Ovary (tissue), 9 donors: Measurements from ENCODE around the gene LMTK2. TPM values are rescaled to one million over a fixed set of nuclear protein-coding genes. Genes with fewer than 3 reads are reported as not detected.

Source experiments
- DNase-seq, 5 donors: peaks; one replicate each; pipeline ENCODE4 v3.0.0-alpha.2; 2019 to 2020
- H3K27ac ChIP-seq, 2 donors: fragments of 200-600 bp; one replicate each; pipeline versions ENCODE4 v1.5.1 to v1.8.0; 2019 to 2022
- H3K27me3 ChIP-seq: fragments of 200-600 bp; one replicate; pipeline ENCODE4 v1.8.0; 2022
- H3K36me3 ChIP-seq: fragments of 200-600 bp; sonication (generic); one replicate; pipeline ENCODE4 v1.5.1; 2019
- H3K4me1 ChIP-seq: one replicate; pipeline ENCODE4 v1.8.1; 2013; ENCODE audit warnings: mild to moderate bottlenecking, moderate library complexity; ENCODE audit not compliant: insufficient read depth
- H3K4me3 ChIP-seq: fragments of 200-600 bp; sonication (generic); one replicate; pipeline ENCODE4 v1.5.1; 2017
- H3K9me3 ChIP-seq, 2 donors: fragments of 200-600 bp in 1 of 2; sonication (generic) in 1 of 2; one replicate each; pipeline versions ENCODE4 v1.5.1 to v1.8.1; 2013 to 2019; ENCODE audit warnings: mild to moderate bottlenecking in 1 of 2, moderate library complexity in 1 of 2
- EP300 ChIP-seq: sonication (generic); formaldehyde crosslinking; IDR thresholded peaks from one replicate; pipeline ENCODE4 v1.6.1; 2017; ENCODE audit warnings: antibody characterized with exemption
- POLR2A ChIP-seq: fragments of 450-650 bp; IDR thresholded peaks from one replicate; pipeline ENCODE4 v1.6.1; 2017; ENCODE audit warnings: antibody characterized with exemption, mild to moderate bottlenecking, moderate library complexity
- WGBS, 3 donors: extraction: QIAGEN DNeasy Blood & Tissue Kit in 1 of 3; methylation state at CpG; one replicate each; pipeline versions ENCODE4 v1.1.5 to v1.1.7; 2013 to 2017; 5-methylcytosine and 5-hydroxymethylcytosine counted together
- intact Hi-C, 4 donors: fragments of 100-400 bp; cut with DNase I; formaldehyde crosslinking; loops; one replicate each; pipeline versions ENCODE4 v1.11.0 to v1.15.1; 2022 to 2023
- polyA plus RNA-seq, 2 donors: library from polyadenylated mRNA; stranded (reverse); fragments of 200-250 nt in 1 of 2; fragments of 350-450 nt in 1 of 2; fragmentation: Illumina TruSeq in 1 of 2; extraction: RNeasy Lipid Tissue Mini Kit (QIAGEN cat#74804) in 1 of 2; gene quantifications; one replicate each; pipeline ENCODE4 v1.2.3, GENCODE V29; 2013 to 2014
- total RNA-seq, 7 donors: library from RNA; depleted of rRNA in 2 of 7; stranded (reverse); fragments of >200 nt in 2 of 7; fragmentation: NEBNext Ultra II Directional in 3 of 7; extraction: Animal tissue kit (Norgen Biotek cat#: 25700) in 3 of 7; gene quantifications; one replicate each; pipeline versions ENCODE4 v1.1.0 to v1.2.4, GENCODE V29; 2016 to 2023
- TF ChIP-seq, protein P1 (sequence below), 3 donors: fragments of 450-650 bp in 2 of 3; fragments of 200-600 bp in 1 of 3; IDR thresholded peaks; one replicate each; pipeline versions ENCODE4 v1.5.1 to v1.8.0; 2016 to 2022; ENCODE audit warnings: antibody characterized with exemption in 3 of 3, mild to moderate bottlenecking in 1 of 3
- donor health status: DM: no; HTN: no; CAD: no; lungs with moderate emphysema.
- donor health status: DM: no; HTN: no; CAD: no.
- donor health status: Bipolar disorder and iron deficiency.
- donor health status: DM: yes; HTN: yes; CAD: no.
- donor health status: DM: no; HTN: no; CAD: no.
- donor health status: DM: yes; HTN: yes; CAD: no.

Gene LMTK2
- total and polyA plus RNA-seq, 9 donors, result 4.4 to 17.1 (median 12.8) TPM

GRCh38 chr7:98206451-98207330 lies 100.0 kb downstream of the LMTK2 start:
- 83 to 92% (median 84%) methylated on average over 47 of the region's 47 CpGs for WGBS, 3 donors
- TF ChIP-seq, protein P1, sequence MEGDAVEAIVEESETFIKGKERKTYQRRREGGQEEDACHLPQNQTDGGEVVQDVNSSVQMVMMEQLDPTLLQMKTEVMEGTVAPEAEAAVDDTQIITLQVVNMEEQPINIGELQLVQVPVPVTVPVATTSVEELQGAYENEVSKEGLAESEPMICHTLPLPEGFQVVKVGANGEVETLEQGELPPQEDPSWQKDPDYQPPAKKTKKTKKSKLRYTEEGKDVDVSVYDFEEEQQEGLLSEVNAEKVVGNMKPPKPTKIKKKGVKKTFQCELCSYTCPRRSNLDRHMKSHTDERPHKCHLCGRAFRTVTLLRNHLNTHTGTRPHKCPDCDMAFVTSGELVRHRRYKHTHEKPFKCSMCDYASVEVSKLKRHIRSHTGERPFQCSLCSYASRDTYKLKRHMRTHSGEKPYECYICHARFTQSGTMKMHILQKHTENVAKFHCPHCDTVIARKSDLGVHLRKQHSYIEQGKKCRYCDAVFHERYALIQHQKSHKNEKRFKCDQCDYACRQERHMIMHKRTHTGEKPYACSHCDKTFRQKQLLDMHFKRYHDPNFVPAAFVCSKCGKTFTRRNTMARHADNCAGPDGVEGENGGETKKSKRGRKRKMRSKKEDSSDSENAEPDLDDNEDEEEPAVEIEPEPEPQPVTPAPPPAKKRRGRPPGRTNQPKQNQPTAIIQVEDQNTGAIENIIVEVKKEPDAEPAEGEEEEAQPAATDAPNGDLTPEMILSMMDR (IDR thresholded peaks at IDR 0.05), result no peak
- TF ChIP-seq EP300 (no peak), POLR2A (no peak)
- no peaks in the 10 kb centered on the region for H3K27me3 ChIP-seq
- DNase-seq, result no peak
- H3K36me3 ChIP-seq, result no peaks in the 10 kb centered on the region
- H3K9me3 ChIP-seq, result no peaks in the 10 kb centered on the region
- intact Hi-C loops, result no loop called here
- no peak overlapping the region for H3K27ac ChIP-seq
- no peaks in the 10 kb centered on the region for H3K4me1 ChIP-seq
- H3K4me3 ChIP-seq, result no peak overlapping the region

DNA sequence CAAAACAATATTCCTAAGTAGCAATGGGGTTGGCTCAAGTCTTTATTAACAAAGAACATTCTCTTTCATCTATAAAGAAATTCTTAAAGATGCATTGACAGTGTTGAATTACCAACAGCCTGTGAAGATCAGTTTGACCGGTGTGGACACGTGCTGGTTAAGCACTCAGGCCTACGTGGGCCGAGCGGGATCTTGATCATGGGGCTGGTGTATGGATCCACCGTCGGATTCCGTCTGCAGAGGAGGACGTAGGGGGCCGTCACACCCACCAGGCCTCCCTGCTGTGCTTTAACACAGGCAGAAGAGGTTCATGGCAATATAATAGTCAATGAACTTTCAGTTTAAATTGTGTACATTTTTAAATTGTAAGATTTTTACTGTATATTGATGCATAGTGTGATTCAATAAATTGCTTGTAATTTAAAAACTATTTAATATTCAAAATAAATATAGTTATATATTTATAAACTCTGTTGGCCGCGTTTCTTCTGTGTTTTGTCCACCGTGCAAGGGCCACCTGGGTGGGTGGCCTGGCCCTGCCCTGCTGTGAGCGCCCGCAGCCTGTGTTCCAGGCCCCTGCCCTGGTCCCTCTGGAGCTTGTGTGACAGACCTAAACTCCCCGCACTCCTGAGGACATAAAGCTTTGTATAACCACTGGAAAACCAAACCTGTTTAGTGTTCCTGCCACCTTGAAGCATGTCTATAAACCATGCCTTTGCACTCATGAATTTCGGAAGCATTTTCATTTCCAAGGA lies 102.7 kb downstream of the LMTK2 start:
- intact Hi-C loops, result no loop called here
- no peak overlapping the region for H3K4me3 ChIP-seq
- no peaks in the 10 kb centered on the region for H3K4me1 ChIP-seq
- 88 to 92% (median 92%) methylated on average over 17 of the region's 17 CpGs for WGBS, 3 donors
- TF ChIP-seq, protein P1 (IDR thresholded peaks at IDR 0.05), result no peak
- TF ChIP-seq EP300 (no peak), POLR2A (no peak)
- H3K9me3 ChIP-seq, result no peaks in the 10 kb centered on the region
- no peak overlapping the region for H3K27ac ChIP-seq
- no peaks in the 10 kb centered on the region for H3K27me3 ChIP-seq
- peak in 1 of 5 donors; percentile 9 for DNase-seq
- no peaks in the 10 kb centered on the region for H3K36me3 ChIP-seq

GRCh38 chr7:98210513-98211220 lies 104.0 kb downstream of the LMTK2 start:
- intact Hi-C loops, result no loop called here
- no peaks in the 10 kb centered on the region for H3K36me3 ChIP-seq
- H3K4me3 ChIP-seq, result no peak overlapping the region
- WGBS, 3 donors, result 2 to 8% (median 8%) methylated on average over 6 to 49 of the region's 49 CpGs
- H3K4me1 ChIP-seq, result no peaks in the 10 kb centered on the region
- H3K27me3 ChIP-seq, result no peaks in the 10 kb centered on the region
- H3K27ac ChIP-seq, result no peak overlapping the region
- TF ChIP-seq, protein P1 (IDR thresholded peaks at IDR 0.05), result no peak
- no peak for TF ChIP-seq POLR2A
- TF ChIP-seq EP300, result no peak
- H3K9me3 ChIP-seq, result no peaks in the 10 kb centered on the region
- DNase-seq, result peak in 2 of 5 donors; percentile 42 to 44

DNA sequence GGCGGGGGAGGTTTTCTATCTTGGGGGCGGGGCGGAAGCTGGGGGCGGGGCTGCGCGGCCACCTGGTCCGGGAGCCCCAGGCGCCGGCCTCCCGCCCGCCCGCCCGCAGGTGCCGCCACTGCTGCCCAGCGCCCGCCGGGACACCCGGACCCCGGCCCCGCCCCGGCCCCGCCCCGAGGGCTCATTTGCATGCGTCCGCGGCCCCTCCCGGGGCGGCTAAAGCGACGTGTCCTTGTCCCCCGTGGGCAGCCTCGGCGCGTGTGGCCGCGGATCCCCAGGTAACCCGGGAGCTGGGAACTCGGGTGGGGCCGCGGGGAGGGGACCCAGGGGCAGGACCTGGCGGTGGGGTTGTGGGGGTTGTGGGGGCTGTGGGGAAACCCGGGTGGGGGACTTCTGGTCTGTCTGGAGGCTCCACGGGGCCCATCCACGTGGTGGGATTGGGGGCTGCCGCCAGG lies 104.6 kb downstream of the LMTK2 start, which contains the start of gene BHLHA15:
Gene BHLHA15, plus strand, starts transcription at position 219 of the 455 bp plus-strand sequence. CDS start 871 bp downstream, outside the sequence.
- H3K4me3 ChIP-seq, result no peak within 1 kb of the TSS
- 0 to 4% (median 2%) methylated on average over 4 to 44 of the region's 45 CpGs for WGBS, 3 donors

More for the DNA sequence above, 104.6 kb downstream of the LMTK2 start, which contains the start of gene BHLHA15:
- DNase-seq, result peak in 3 of 5 donors; percentile 17 to 47 (median 35)
- no peak for TF ChIP-seq POLR2A
- no peak for TF ChIP-seq EP300
- TF ChIP-seq, protein P1 (IDR thresholded peaks at IDR 0.05), result no peak
- H3K27ac ChIP-seq, result no peak within 1 kb of the TSS
- no peaks in the 10 kb centered on the region for H3K27me3 ChIP-seq
- H3K4me1 ChIP-seq, result no peaks in the 10 kb centered on the region
- H3K36me3 ChIP-seq, result no peaks in the 10 kb centered on the region
- no peaks in the 10 kb centered on the region for H3K9me3 ChIP-seq
- intact Hi-C loops, result no loop called here
